GM23248 (cell line): ENCODE results near the gene CENPP.

ENCODE experiments used
- EZH2 ChIP-seq: fragments of 200-600 bp; sonication (generic); IDR thresholded peaks from 2 replicates; pipeline ENCODE4 v1.6.1; 2018; ENCODE audit warnings: antibody characterized with exemption, mild to moderate bottlenecking; ENCODE audit not compliant: insufficient read depth, poor library complexity, severe bottlenecking
- EZH2phosphoT487 ChIP-seq: fragments of 200-600 bp; sonication (generic); IDR thresholded peaks from 2 replicates; pipeline ENCODE4 v1.6.1; 2018; ENCODE audit warnings: antibody characterized with exemption, moderate library complexity, mild to moderate bottlenecking, low read depth; ENCODE audit not compliant: insufficient read depth

DNA sequence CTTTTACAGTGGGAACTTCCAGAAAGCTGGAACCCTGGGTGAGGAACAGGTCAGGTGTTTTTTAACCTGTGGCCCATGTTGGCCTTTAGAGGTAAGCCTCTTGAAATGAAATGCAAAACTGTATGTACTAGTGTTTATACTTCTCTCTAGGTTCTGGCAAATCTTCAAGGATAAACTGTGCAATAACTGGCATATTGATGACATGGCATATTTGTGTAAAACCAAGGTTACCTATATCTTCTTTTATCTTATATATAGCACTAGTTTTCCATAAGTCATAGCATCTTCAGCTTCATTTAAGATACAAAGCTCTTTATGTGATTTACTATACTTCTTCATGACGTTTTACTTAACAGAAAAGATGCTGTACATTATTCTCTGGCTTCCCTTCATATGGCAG lies 24.8 kb upstream of the CENPP start:
- TF ChIP-seq EZH2 (no peak), EZH2phosphoT487 (no peak)
